HEK293 (cell line): Measurements from ENCODE around the gene BICRA.

Experiments
- BCL11B ChIP-seq: fragments of 450-650 bp; formaldehyde crosslinking; IDR thresholded peaks from 2 replicates; pipeline ENCODE4 v1.5.1; 2016; ENCODE audit warnings: low read depth, missing biosample characterization, missing genetic modification characterization
- KLF7 ChIP-seq: fragments of 450-650 bp; formaldehyde crosslinking; IDR thresholded peaks from 2 replicates; pipeline ENCODE4 v1.5.1; 2016; ENCODE audit warnings: missing biosample characterization, missing genetic modification characterization, borderline replicate concordance
- SETDB1 ChIP-seq: IDR thresholded peaks from one replicate; pipeline ENCODE4 v1.6.1; 2017; ENCODE audit warnings: mild to moderate bottlenecking, low read length, moderate library complexity, mixed read lengths; ENCODE audit not compliant: insufficient read length
- YY1 ChIP-seq: fragments of 450-650 bp; formaldehyde crosslinking; IDR thresholded peaks from 2 replicates; pipeline ENCODE4 v1.5.1; 2018; ENCODE audit warnings: missing biosample characterization, missing genetic modification characterization
- ZBTB1 ChIP-seq: fragments of 450-650 bp; formaldehyde crosslinking; IDR thresholded peaks from 2 replicates; pipeline ENCODE4 v1.5.1; 2016; ENCODE audit warnings: missing biosample characterization, missing genetic modification characterization
- ZNF184 ChIP-seq: fragments of 450-650 bp; IDR thresholded peaks from 2 replicates; pipeline ENCODE4 v1.5.1; 2018; ENCODE audit warnings: missing biosample characterization, mild to moderate bottlenecking, missing genetic modification characterization
- ZNF555 ChIP-seq: fragments of 450-650 bp; formaldehyde crosslinking; conservative IDR thresholded peaks from 2 replicates; pipeline ENCODE4 v1.5.1; 2017; ENCODE audit warnings: missing biosample characterization, mild to moderate bottlenecking, missing genetic modification characterization, inconsistent platforms
- ZNF626 ChIP-seq: fragments of 450-650 bp; sonication (Bioruptor Pico); formaldehyde crosslinking; IDR thresholded peaks from 2 replicates; pipeline ENCODE4 v1.5.1; 2018; ENCODE audit warnings: missing biosample characterization, missing genetic modification characterization, inconsistent platforms
- ZNF777 ChIP-seq: fragments of 450-650 bp; formaldehyde crosslinking; IDR thresholded peaks from 2 replicates; pipeline ENCODE4 v1.5.1; 2017; ENCODE audit warnings: missing biosample characterization, missing genetic modification characterization, borderline replicate concordance
- TF ChIP-seq, protein P1 (sequence below): fragments of 450-650 bp; formaldehyde crosslinking; IDR thresholded peaks from 2 replicates; pipeline ENCODE4 v1.5.1; 2016; ENCODE audit warnings: missing biosample characterization, missing genetic modification characterization

DNA sequence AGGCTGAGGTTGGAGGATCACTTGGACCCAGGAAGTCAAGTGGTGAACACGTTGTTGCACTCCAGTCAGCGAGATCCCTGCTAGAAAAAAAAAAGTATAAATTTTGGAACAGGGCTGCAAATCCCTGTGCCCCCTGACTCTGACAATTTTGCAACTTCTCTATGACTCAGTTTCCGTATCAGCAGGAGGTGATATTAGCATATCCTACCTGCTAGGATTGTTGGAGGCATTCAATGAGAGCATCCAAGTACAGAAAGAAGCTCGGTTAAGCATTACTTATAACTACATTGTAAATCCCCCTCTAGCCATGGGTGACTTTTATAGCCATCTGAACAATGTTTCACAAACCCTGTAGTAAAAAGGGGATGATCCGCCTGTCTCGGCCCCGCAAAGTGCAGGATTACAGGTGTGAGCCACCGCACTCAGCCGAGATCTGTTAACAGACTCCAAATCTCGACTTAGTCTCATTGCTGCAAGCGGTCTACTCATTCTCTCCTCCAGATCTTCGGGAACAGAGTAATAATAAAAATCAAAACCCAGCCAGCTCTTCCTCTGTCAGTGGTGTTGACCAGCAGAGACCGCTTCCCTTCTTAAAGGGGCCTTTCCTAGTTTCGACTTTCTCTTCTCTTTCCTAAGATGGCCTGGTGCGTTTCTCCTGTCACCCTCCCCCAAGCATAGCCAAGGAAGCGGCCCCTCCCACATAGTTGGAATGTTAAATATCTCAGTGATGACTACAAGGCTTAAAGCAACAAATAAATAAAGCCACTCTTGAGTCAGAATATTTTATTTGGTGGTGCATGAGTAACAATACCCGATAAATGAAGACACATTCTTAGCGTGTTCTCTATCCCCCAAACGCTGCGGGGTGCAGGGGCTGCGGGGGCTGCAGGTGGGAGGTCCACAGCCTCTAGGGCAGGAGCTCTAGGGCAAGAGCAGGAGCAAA lies 10.3 kb upstream of the BICRA start:
- TF ChIP-seq ZNF626 (no peak), ZNF184 (no peak), ZNF777 (tag by site-specific recombination) (no peak), YY1 (tag by site-specific recombination) (no peak), KLF7 (tag by site-specific recombination) (no peak), ZNF555 (tag by site-specific recombination) (no peak), BCL11B (tag by site-specific recombination) (no peak), ZBTB1 (tag by site-specific recombination) (no peak), SETDB1 (no peak)
- TF ChIP-seq, protein P1, sequence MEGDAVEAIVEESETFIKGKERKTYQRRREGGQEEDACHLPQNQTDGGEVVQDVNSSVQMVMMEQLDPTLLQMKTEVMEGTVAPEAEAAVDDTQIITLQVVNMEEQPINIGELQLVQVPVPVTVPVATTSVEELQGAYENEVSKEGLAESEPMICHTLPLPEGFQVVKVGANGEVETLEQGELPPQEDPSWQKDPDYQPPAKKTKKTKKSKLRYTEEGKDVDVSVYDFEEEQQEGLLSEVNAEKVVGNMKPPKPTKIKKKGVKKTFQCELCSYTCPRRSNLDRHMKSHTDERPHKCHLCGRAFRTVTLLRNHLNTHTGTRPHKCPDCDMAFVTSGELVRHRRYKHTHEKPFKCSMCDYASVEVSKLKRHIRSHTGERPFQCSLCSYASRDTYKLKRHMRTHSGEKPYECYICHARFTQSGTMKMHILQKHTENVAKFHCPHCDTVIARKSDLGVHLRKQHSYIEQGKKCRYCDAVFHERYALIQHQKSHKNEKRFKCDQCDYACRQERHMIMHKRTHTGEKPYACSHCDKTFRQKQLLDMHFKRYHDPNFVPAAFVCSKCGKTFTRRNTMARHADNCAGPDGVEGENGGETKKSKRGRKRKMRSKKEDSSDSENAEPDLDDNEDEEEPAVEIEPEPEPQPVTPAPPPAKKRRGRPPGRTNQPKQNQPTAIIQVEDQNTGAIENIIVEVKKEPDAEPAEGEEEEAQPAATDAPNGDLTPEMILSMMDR (tag by site-specific recombination) = no peak
